Measurements from ENCODE around the gene SCP2. TPM values are rescaled to one million over a fixed set of nuclear protein-coding genes. Genes with fewer than 3 reads are reported as not detected.
"Not testable (repeated sequence)": the region's sequence is repeated elsewhere in the genome, so short reads cannot be mapped to it uniquely, and the experiment has no call there.

The SCP2 gene
- total RNA-seq, 1 experiment from 2014 or later, result 53.8 TPM

GRCh38 chr1:52996653-52997052 is 69.6 kb downstream of the SCP2 start:
- ChIA-PET POLR2A (interaction anchor here (0.8 kb wide), 1 partner anchor 143 kb away, joined by 4 read pairs; no protein-coding TSS in a partner anchor), CTCF (no interaction called here)
- Mint-ChIP-seq H3K4me1 (ENCODE audit: insufficient read depth, unreplicated experiment) (no peaks in the 10 kb centered on the region), H3K36me3 (ENCODE audit: insufficient read depth, unreplicated experiment) (peaks cover 7% of the 10 kb centered on the region), H3K27ac (ENCODE audit: low read depth, unreplicated experiment) (no peak overlapping the region), H3K9me3 (ENCODE audit: unreplicated experiment) (no peaks in the 10 kb centered on the region), H3K4me3 (ENCODE audit: unreplicated experiment) (no peak overlapping the region), H3K27me3 (ENCODE audit: insufficient read depth, unreplicated experiment) (no peaks in the 10 kb centered on the region)
- no peak for TF ChIP-seq CTCF (IDR thresholded peaks at IDR 0.05; ENCODE audit: unreplicated experiment)
- no peak for DNase-seq (ENCODE audit: unreplicated experiment)
- BruUV-seq (replicated peaks), result no TSS peak
- intact Hi-C loops (cut with micrococcal nuclease), result no loop called here

GRCh38 chr1:53001128-53001527 is 74.1 kb downstream of the SCP2 start:
- intact Hi-C loops (cut with micrococcal nuclease), result no loop called here
- no peaks in the 10 kb centered on the region for H3K36me3 Mint-ChIP-seq (ENCODE audit: insufficient read depth, unreplicated experiment)
- no peaks in the 10 kb centered on the region for H3K27me3 Mint-ChIP-seq (ENCODE audit: insufficient read depth, unreplicated experiment)
- TF ChIP-seq CTCF (IDR thresholded peaks at IDR 0.05; ENCODE audit: unreplicated experiment), result no peak
- no peak overlapping the region for H3K27ac Mint-ChIP-seq (ENCODE audit: low read depth, unreplicated experiment)
- DNase-seq (ENCODE audit: unreplicated experiment), result no peak
- no peaks in the 10 kb centered on the region for H3K4me1 Mint-ChIP-seq (ENCODE audit: insufficient read depth, unreplicated experiment)
- no TSS peak for BruUV-seq (replicated peaks)
- H3K4me3 Mint-ChIP-seq (ENCODE audit: unreplicated experiment), result no peak overlapping the region
- ChIA-PET POLR2A (no interaction called here), CTCF (interaction anchor here (0.6 kb wide), 2 partner anchors 69 to 160 kb away, joined by 4 read pairs; no protein-coding TSS in a partner anchor)
- peaks cover 7% of the 10 kb centered on the region for H3K9me3 Mint-ChIP-seq (ENCODE audit: unreplicated experiment)

- POLR2A ChIA-PET; DNase-seq (ENCODE audit: unreplicated experiment); BruUV-seq (replicated peaks); H3K27me3 Mint-ChIP-seq (ENCODE audit: insufficient read depth, unreplicated experiment); intact Hi-C loops (cut with micrococcal nuclease); H3K4me3 Mint-ChIP-seq (ENCODE audit: unreplicated experiment); H3K4me1 Mint-ChIP-seq (ENCODE audit: insufficient read depth, unreplicated experiment); CTCF ChIA-PET; H3K36me3 Mint-ChIP-seq (ENCODE audit: insufficient read depth, unreplicated experiment); H3K27ac Mint-ChIP-seq (ENCODE audit: low read depth, unreplicated experiment): not testable (repeated sequence)
- peaks cover 15% of the 10 kb centered on the region for H3K9me3 Mint-ChIP-seq (ENCODE audit: unreplicated experiment)
These were observed 79.5 kb downstream of the SCP2 start for GRCh38 chr1:53006612-53007011.

GRCh38 chr1:53010247-53010646 is 83.2 kb downstream of the SCP2 start:
- BruUV-seq (replicated peaks); H3K36me3 Mint-ChIP-seq (ENCODE audit: insufficient read depth, unreplicated experiment); intact Hi-C loops (cut with micrococcal nuclease); DNase-seq (ENCODE audit: unreplicated experiment); POLR2A ChIA-PET; H3K4me1 Mint-ChIP-seq (ENCODE audit: insufficient read depth, unreplicated experiment); H3K27me3 Mint-ChIP-seq (ENCODE audit: insufficient read depth, unreplicated experiment); H3K4me3 Mint-ChIP-seq (ENCODE audit: unreplicated experiment); CTCF ChIA-PET: not testable (repeated sequence)
- H3K9me3 Mint-ChIP-seq (ENCODE audit: unreplicated experiment), result peaks cover 15% of the 10 kb centered on the region
- peak overlapping the region; percentile 46 for H3K27ac Mint-ChIP-seq (ENCODE audit: low read depth, unreplicated experiment)

- no peaks in the 10 kb centered on the region for H3K27me3 Mint-ChIP-seq (ENCODE audit: insufficient read depth, unreplicated experiment)
- intact Hi-C loops (cut with micrococcal nuclease), result no loop called here
- POLR2A ChIA-PET, result no interaction called here
- no peak for TF ChIP-seq CTCF (IDR thresholded peaks at IDR 0.05; ENCODE audit: unreplicated experiment)
- no peak overlapping the region for H3K4me3 Mint-ChIP-seq (ENCODE audit: unreplicated experiment)
- H3K36me3 Mint-ChIP-seq (ENCODE audit: insufficient read depth, unreplicated experiment), result no peaks in the 10 kb centered on the region
- DNase-seq (ENCODE audit: unreplicated experiment), result no peak
- CTCF ChIA-PET, result no interaction called here
- no TSS peak for BruUV-seq (replicated peaks)
- peaks cover 8% of the 10 kb centered on the region for H3K9me3 Mint-ChIP-seq (ENCODE audit: unreplicated experiment)
- peak overlapping the region; percentile 46 for H3K27ac Mint-ChIP-seq (ENCODE audit: low read depth, unreplicated experiment)
- peaks cover 5% of the 10 kb centered on the region for H3K4me1 Mint-ChIP-seq (ENCODE audit: insufficient read depth, unreplicated experiment)
These were observed 84.1 kb downstream of the SCP2 start for GRCh38 chr1:53011175-53011574.

Data from MCF 10A (cell line).